ENCODE results near the gene WFDC5. TPM values are rescaled to one million over a fixed set of nuclear protein-coding genes. Genes with fewer than 3 reads are reported as not detected.

Gene WFDC5
- total and polyA plus RNA-seq, 2 experiments from 2014 or later: not detected

DNA sequence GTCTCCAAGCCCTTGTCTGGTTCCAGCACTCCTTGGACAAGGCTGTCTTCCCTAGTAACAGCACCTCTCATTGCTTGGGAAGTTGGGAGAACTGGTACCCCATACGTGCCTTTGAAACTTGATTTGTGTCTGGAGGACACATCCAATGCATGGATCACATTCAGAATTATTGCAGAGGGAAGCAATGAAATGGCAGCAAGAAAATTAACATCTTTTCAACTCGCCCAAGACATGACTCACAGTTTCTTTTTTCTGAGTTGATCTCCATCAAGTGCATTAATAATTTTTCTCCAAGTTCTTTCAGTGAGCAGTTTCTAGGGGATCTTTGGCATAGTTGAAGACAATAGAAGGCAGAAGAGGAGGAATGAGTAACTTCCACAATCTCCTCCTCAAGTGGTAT is 37.4 kb upstream of the WFDC5 start:
- no peak for DNase-seq (ENCODE audit: low spot score)
- no peak overlapping the region for H3K27ac Mint-ChIP-seq
- ATAC-seq: no peak
- Histone ChIP-seq H3K27ac (ENCODE audit: low read depth) (no peak overlapping the region), H3K79me2 (replicated peaks; ENCODE audit: insufficient read depth) (no peaks in the 10 kb centered on the region), H3K9me2 (ENCODE audit: insufficient read depth) (no peaks in the 10 kb centered on the region; the same call in 1 of the 2 replicates), H3K4me1 (ENCODE audit: insufficient read depth) (no peaks in the 10 kb centered on the region), H3K4me2 (no peak overlapping the region), H3K27me3 (ENCODE audit: insufficient read depth) (no peaks in the 10 kb centered on the region), H4K20me1 (replicated peaks; ENCODE audit: insufficient read depth) (no peaks in the 10 kb centered on the region), H3K4me3 (no peak overlapping the region), H3K36me3 (ENCODE audit: insufficient read depth) (no peaks in the 10 kb centered on the region), H2AFZ (no peak overlapping the region), H3F3A (replicated peaks; ENCODE audit: low read depth) (no peaks in the 10 kb centered on the region)
- no peaks in the 10 kb centered on the region for H3K4me1 Mint-ChIP-seq
- TF ChIP-seq JUNB (IDR thresholded peaks at IDR 0.05; ENCODE audit: unreplicated experiment) (no peak), STAT1 (IDR thresholded peaks at IDR 0.05; ENCODE audit: unreplicated experiment) (no peak), EZH2 (IDR thresholded peaks at IDR 0.05; ENCODE audit: low read depth, unreplicated experiment) (no peak), POLR2AphosphoS5 (IDR thresholded peaks at IDR 0.05; ENCODE audit: low read depth) (no peak), EZH2phosphoT487 (IDR thresholded peaks at IDR 0.05; ENCODE audit: unreplicated experiment) (no peak)
- TF ChIP-seq, protein P1, sequence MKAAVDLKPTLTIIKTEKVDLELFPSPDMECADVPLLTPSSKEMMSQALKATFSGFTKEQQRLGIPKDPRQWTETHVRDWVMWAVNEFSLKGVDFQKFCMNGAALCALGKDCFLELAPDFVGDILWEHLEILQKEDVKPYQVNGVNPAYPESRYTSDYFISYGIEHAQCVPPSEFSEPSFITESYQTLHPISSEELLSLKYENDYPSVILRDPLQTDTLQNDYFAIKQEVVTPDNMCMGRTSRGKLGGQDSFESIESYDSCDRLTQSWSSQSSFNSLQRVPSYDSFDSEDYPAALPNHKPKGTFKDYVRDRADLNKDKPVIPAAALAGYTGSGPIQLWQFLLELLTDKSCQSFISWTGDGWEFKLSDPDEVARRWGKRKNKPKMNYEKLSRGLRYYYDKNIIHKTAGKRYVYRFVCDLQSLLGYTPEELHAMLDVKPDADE (IDR thresholded peaks at IDR 0.05): no peak
- no peaks in the 10 kb centered on the region for H3K36me3 Mint-ChIP-seq (ENCODE audit: low read depth)
- peaks cover 5% of the 10 kb centered on the region for H3K27me3 Mint-ChIP-seq (ENCODE audit: insufficient read depth, low read depth, poor library complexity)
- H3K4me3 Mint-ChIP-seq: no peak overlapping the region
- peaks cover 12% of the 10 kb centered on the region; the same call in 2 of the 3 replicates for H3K9me3 Mint-ChIP-seq

DNA sequence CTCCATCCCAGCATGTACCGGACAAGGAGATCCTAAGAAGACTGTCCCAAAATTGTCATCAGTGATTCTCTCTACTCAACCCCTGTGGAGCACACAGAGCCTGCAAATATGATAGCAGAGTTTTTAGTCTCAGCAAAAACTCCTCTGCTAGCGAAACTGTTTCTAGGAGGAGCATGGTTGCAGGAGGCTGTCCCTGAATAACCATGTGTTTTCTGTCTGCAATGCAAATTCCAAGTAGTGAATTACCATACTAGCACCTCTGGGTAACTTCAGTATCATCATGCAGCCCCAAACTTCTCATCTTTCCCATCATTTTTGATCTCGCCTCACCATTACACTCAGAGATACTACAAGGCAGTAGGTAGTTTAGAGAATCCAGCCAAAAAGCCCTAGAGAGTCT is 34.1 kb upstream of the WFDC5 start:
- H3K4me3 ChIP-seq: no peak overlapping the region
- no peaks in the 10 kb centered on the region for H3K79me2 ChIP-seq (replicated peaks; ENCODE audit: insufficient read depth)
- H3K27me3 Mint-ChIP-seq (ENCODE audit: insufficient read depth, low read depth, poor library complexity): peaks cover 5% of the 10 kb centered on the region
- no peak overlapping the region for H3K4me3 Mint-ChIP-seq
- H3K9me2 ChIP-seq (ENCODE audit: insufficient read depth): no peaks in the 10 kb centered on the region; the same call in 1 of the 2 replicates
- H3F3A ChIP-seq (replicated peaks; ENCODE audit: low read depth): no peaks in the 10 kb centered on the region
- no peak for ATAC-seq
- no peak overlapping the region for H3K4me2 ChIP-seq
- H3K4me1 ChIP-seq (ENCODE audit: insufficient read depth): no peaks in the 10 kb centered on the region
- no peak for DNase-seq (ENCODE audit: low spot score)
- no peaks in the 10 kb centered on the region for H3K36me3 ChIP-seq (ENCODE audit: insufficient read depth)
- no peaks in the 10 kb centered on the region for H3K36me3 Mint-ChIP-seq (ENCODE audit: low read depth)
- H3K27ac Mint-ChIP-seq: no peak overlapping the region
- H3K9me3 Mint-ChIP-seq: no peaks in the 10 kb centered on the region
- H3K4me1 Mint-ChIP-seq: no peaks in the 10 kb centered on the region
- no peaks in the 10 kb centered on the region for H3K27me3 ChIP-seq (ENCODE audit: insufficient read depth)
- H2AFZ ChIP-seq: no peak overlapping the region
- H3K27ac ChIP-seq (ENCODE audit: low read depth): no peak overlapping the region
- H4K20me1 ChIP-seq (replicated peaks; ENCODE audit: insufficient read depth): no peaks in the 10 kb centered on the region
- TF ChIP-seq NANOG (IDR thresholded peaks at IDR 0.05; ENCODE audit: borderline replicate concordance) (no peak), EZH2 (IDR thresholded peaks at IDR 0.05; ENCODE audit: low read depth, unreplicated experiment) (no peak)
- TF ChIP-seq, protein P2, sequence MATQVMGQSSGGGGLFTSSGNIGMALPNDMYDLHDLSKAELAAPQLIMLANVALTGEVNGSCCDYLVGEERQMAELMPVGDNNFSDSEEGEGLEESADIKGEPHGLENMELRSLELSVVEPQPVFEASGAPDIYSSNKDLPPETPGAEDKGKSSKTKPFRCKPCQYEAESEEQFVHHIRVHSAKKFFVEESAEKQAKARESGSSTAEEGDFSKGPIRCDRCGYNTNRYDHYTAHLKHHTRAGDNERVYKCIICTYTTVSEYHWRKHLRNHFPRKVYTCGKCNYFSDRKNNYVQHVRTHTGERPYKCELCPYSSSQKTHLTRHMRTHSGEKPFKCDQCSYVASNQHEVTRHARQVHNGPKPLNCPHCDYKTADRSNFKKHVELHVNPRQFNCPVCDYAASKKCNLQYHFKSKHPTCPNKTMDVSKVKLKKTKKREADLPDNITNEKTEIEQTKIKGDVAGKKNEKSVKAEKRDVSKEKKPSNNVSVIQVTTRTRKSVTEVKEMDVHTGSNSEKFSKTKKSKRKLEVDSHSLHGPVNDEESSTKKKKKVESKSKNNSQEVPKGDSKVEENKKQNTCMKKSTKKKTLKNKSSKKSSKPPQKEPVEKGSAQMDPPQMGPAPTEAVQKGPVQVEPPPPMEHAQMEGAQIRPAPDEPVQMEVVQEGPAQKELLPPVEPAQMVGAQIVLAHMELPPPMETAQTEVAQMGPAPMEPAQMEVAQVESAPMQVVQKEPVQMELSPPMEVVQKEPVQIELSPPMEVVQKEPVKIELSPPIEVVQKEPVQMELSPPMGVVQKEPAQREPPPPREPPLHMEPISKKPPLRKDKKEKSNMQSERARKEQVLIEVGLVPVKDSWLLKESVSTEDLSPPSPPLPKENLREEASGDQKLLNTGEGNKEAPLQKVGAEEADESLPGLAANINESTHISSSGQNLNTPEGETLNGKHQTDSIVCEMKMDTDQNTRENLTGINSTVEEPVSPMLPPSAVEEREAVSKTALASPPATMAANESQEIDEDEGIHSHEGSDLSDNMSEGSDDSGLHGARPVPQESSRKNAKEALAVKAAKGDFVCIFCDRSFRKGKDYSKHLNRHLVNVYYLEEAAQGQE (IDR thresholded peaks at IDR 0.05; ENCODE audit: unreplicated experiment): no peak
- TF ChIP-seq, protein P3, sequence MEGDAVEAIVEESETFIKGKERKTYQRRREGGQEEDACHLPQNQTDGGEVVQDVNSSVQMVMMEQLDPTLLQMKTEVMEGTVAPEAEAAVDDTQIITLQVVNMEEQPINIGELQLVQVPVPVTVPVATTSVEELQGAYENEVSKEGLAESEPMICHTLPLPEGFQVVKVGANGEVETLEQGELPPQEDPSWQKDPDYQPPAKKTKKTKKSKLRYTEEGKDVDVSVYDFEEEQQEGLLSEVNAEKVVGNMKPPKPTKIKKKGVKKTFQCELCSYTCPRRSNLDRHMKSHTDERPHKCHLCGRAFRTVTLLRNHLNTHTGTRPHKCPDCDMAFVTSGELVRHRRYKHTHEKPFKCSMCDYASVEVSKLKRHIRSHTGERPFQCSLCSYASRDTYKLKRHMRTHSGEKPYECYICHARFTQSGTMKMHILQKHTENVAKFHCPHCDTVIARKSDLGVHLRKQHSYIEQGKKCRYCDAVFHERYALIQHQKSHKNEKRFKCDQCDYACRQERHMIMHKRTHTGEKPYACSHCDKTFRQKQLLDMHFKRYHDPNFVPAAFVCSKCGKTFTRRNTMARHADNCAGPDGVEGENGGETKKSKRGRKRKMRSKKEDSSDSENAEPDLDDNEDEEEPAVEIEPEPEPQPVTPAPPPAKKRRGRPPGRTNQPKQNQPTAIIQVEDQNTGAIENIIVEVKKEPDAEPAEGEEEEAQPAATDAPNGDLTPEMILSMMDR (conservative IDR thresholded peaks at IDR 0.05; ENCODE audit: low read depth in 2 of 2): no peak
- TF ChIP-seq, protein P1 (IDR thresholded peaks at IDR 0.05): no peak
